HUDEP-2 (cell line): ENCODE measurements around the gene CYSRT1.
A peak's percentile ranks its signal among the peaks of the same experiment; 100 is the strongest.

ENCODE experiments used
- DNase-seq, 76 experiments: peaks; one replicate each; lab custom pipeline; 2025; ENCODE audit not compliant: unreplicated experiment in 76 of 76; lab: John Stamatoyannopoulos, UW

Gene CYSRT1

DNA sequence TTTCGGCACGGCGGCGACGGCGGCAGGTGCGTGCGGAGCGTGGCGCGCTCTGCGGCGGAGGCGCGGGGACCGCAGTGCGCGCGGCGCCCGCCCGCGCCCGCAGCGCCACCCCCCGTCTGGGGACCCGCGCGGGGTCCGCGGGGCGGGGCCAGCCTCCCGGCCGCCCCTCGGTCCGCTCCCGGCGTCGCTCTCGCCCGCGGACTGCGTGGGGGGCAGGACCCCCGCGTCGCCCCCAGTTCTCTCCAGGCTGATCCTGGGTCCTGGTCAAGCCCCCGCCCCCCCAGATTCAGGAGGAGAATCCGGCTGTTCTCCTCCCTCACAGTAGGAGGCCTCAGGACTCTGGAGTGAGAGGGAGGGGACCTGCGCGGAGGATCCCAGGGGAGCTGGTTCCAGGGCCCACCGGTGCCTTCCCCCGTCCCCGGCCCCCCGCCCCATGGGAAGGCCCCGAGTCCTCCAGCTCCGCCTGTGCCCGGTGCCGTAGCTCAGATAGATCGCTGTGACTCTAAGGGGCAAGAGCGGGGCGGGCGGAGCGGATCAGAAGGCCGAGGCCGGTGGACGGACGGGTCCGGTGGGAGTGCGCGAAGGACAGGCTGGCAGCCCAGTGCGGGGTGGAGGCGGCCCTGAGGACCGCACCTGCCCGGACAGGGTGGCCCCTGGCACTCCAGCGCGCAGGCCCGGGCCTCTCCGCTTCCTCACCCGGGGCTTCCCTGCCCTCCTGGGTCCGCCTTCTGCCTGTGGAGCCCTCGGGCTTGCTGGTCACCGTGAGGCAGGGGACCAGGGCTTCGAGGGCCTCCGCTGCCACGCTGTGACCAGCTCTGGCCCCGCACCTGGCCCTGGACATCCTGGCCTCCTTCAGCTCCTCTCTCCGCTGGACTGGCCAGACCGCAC is 2.5 kb upstream of the CYSRT1 start, which contains the start of gene RNF208:
Gene RNF208 (minus strand): TSS at position 51 of the 888 bp plus-strand sequence. CDS start 1,028 bp downstream, outside the sequence.
- DNase-seq, result no peak

DNA sequence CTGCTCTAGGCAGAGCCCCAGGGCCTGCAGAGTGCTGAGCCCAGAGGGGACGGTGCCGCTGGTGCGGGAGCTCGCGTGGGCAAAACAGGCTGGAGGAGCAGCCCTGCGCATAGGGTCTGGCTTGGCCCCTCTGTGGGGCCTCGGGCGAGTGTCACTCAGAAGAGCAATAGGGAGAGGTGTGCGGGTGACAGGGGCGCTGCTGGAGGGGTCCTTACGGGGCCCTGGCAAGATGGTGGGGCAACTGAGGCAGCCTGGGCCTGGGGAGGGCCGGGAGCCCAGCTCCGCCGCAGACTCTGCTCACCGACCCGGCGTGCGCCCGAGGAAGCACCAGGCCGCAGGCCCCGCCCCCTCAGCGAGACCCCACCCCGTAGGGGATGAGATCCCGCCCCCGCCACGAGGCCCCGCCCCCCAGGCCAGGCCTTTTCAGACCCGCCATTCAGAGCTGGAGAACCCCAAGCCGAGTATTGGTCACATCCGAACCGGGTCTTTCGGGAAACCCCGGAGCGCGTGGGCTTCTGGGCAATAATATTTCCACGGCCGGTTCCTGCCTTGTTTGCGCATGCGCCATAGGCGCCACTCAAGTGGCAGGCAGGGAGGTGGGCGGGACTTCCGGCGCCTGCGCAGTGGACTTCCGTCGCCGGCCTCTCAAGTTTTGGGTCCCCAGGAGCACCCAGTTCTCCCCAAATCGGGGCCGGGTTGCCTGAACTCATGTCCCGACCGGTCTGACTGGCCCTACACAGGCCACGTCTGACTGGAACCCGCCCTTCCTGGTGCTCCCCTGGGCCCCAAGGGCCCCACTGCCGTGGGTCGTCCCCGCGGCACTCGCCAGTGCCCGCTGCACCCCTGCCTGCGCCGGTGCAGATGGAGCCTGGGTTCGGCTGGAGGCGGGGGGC is 1.6 kb upstream of the CYSRT1 start:
- peak in 75 of 76 experiments; percentile 71 to 98 (median 96) for DNase-seq

DNA sequence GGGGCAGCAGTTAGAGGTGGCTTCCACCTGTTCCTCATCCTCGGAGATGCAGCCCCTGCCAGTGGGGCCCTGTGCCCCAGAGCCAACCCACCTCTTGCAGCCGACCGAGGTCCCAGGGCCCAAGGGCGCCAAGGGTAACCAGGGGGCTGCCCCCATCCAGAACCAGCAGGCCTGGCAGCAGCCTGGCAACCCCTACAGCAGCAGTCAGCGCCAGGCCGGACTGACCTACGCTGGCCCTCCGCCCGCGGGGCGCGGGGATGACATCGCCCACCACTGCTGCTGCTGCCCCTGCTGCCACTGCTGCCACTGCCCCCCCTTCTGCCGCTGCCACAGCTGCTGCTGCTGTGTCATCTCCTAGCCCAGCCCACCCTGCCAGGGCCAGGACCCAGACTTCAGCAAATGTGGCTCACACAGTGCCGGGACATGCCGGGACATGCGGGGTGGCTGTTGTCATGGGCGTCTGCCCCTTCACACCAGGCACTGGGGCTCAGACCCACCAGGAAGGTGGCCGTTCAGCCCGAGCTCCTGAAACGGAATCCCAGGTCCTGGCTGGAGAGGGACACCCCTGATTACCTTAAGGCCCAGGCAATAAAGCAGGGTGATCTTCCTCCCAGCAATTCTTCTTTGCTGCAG is 841 bp downstream of the CYSRT1 start:
- DNase-seq, result no peak

GRCh38 chr9:137226338-137227053 is 1.5 kb downstream of the CYSRT1 start:
- no peak for DNase-seq

- peak in 69 of 76 experiments; percentile 17 to 83 (median 61) for DNase-seq
Measured at GRCh38 chr9:137227054-137227852, 2.3 kb downstream of the CYSRT1 start, which contains the start of gene RNF224. RNF224 (plus strand) TSS chr9:137227502; CDS start chr9:137228336, 834 bp downstream.

- DNase-seq, result no peak
Measured at GRCh38 chr9:137227853-137228505, 3.0 kb downstream of the CYSRT1 start.

DNA sequence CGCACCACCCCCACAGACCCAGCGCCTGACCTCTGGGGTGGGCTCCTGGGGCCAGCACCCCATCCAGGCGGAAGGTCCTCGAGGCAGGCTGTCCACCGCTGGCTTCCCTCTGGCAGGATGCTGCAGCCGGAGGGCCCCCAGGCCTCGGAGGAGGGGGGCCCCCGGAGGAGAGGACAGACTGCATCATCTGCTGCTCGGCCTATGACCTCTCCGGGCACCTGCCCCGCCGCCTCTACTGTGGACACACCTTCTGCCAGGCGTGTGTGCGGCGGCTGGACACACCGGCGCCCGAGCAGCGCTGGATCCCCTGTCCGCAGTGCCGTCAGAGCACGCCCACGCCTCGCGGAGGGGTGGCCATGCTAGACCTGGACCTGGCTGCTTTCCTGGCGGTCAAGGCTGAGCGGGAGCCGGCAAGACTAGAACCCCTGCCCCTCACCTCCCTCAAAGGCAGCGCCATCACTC is 3.6 kb downstream of the CYSRT1 start:
- DNase-seq, result no peak

DNA sequence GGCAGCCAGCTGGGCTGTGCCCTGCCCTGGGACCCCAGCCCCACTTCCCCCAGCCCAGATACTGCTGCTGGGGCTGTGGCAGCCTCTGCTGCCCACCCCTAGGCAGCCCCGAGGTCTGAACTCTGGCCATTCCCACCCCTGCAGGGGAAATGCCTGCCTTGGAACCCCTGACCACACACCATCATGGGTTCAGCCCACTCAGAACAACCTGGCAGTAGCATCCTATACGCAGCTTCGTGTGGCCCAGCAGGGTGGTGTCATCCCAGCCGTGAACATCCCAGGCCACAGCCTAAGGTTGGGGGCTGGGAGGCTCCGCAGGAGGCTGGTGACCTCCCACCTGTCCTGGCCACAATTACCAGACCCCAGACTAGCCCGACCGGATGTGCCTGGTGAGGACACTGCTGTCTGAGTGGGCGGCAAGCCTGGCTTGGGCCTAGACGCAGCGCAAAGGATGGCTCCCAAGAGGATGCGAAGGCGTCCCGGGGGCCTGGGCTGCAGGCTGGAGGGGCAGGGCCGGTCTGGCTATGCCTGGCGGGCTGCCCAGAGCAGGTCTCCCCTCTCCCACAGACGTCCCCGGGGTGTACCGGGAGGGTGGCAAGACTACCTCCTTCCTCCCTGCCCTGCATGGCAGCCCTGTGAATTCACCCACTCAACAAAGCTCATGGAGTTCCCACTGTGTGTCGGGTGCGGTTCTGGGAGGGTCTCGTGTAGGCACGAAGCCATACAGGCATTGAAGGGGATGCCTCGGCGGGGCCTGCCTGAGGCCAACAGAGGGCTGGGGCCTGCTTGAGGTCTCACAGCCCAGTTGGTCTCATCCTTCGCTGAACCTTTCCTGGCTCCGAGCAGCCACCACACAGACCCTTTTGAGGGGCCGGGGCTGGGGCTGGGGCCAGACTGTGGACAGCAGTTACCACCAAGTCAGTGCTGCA is 4.3 kb downstream of the CYSRT1 start:
- DNase-seq, result no peak

DNA sequence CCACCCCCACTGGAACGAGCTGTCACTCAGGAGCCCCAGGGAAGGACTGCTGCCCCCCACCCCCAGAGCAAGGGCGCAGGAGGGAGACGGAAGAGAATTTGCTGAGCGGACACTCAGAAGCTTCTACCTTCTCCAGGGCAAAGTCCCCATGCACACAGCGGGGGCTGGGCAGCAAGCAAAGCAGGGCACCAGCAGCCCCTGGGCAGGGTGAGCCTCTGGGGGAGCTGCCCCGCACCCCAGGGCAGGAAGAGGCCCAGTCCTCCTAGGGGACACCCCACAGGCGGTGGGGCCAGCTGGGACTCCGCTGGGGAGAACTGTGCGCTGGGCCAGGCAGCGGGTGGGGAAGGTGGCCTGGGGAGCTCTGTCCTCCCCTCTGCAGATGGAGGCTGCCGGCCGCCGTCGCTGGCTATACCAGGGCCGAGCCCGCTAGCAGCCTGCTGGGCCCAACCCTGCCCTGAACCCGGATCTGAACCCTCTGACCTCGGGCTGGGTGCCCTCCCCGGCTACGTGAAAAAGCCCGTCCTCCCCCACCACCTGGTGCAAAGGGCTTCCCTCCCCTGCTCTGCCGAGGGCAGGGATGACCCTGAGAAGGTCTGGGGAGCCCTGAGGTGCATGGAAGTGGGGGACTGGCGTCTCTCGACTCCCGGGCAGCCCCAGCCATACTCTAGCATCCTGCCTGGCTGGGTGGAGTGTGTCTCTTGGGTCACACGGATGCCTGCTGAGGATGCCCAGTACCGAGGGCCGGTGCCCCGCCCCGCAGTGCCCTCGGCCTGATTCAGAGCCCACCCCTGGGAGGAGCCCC is 5.1 kb downstream of the CYSRT1 start:
- DNase-seq, result no peak

DNA sequence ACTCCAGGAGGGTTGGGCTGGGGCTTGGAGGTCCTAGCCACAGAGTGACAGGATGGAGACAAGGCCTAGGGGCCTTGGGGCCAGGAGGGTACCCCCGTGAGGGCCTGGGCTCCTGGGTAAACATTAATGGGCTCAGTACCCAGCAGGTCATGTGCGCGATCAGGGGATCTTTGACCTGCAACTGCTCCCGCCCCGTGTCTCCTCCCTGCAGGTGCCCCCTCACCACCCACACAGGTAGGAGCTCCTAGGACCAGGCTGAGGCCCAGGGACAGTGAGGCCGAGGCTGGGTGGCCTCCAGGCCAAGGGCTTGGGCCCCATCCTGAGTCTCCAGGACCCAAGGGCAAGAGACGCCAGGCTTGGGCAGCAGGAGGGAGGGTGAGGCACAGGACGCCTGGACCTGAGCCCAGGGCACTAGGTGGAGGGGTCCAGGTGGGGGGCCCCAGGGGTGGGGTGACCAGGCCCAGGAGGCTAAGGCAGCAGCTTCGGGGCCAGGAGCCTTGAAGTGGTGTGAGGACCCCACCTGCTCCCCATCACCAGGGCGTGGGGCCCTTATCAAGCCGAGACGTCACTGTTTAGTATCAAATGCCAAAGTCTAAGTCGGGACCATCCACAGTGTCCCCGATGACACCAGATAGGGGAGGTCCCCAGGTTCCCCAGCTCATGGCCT is 5.9 kb downstream of the CYSRT1 start, which contains the start of gene SLC34A3:
Gene SLC34A3 (plus strand): TSS at position 197 of the 667 bp plus-strand sequence. CDS start 802 bp downstream, outside the sequence.
- no peak for DNase-seq

GRCh38 chr9:137231372-137232039 is 6.5 kb downstream of the CYSRT1 start:
- no peak for DNase-seq

DNA sequence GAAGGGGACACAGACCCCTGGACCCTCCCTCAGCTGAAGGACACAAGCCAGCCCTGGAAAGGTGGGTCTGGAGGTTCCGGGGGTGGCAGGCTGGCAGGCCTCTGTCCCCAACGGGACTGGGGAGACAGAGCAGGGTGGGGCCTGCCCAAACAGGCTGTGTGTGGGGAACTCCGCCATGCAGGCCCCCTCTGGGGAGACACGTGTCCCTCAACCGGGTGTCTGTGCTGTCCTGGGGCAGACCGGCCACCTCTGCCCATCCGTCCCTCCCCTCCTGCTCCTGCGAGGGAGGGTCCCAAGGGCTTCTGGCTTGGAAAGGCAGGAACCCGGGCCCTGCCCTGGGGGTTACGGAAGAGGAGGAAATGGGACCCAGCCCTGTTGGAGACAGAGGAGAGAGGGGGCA is 7.1 kb downstream of the CYSRT1 start:
- no peak for DNase-seq

DNA sequence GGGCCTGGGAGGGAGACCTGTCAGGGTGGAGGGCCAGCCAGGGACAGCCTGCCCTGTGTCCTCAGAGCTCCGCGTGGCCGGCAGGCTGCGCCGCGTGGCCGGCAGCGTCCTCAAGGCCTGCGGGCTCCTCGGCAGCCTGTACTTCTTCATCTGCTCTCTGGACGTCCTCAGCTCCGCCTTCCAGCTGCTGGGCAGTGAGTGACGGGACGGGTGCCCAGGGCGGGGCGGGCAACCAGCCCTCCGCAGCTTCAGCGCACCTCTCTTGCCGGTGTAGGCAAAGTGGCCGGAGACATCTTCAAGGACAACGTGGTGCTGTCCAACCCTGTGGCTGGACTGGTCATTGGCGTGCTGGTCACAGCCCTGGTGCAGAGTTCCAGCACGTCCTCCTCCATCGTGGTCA is 7.5 kb downstream of the CYSRT1 start:
- no peak for DNase-seq

DNA sequence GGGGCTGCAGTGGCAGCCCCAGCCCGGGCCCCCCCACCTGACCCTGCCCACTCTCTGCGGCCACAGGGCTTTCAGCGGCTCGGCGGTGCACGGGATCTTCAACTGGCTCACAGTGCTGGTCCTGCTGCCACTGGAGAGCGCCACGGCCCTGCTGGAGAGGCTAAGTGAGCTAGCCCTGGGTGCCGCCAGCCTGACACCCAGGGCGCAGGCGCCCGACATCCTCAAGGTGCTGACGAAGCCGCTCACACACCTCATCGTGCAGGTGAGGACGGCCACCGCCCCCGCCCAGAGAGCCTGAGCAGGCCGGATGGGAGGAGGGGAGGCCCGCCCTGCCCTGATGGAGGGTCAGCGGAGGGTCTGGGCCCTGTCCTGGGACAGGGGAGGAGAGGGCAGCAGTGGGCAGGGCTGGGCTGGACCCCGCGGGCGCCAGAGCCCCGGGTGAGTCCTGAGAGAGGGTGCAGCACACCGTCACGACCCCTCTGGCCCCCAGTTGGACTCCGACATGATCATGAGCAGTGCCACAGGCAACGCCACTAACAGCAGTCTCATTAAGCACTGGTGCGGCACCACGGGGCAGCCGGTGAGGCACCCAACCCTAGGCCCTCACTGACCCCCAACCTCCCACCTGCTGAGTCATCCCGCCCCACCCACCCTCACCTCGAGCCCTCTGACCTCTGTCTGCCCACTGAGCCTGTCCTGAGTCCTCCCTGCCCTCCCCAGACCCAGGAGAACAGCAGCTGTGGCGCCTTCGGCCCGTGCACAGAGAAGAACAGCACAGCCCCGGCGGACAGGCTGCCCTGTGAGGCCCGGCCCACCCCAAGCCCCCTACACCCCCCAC is 8.4 kb downstream of the CYSRT1 start:
- no peak for DNase-seq
